Activated B cell treated with CpG ODN at 0.5 μM for 24 hours (primary cell): ENCODE data around the gene ANXA5. TPM values are rescaled to one million over a fixed set of nuclear protein-coding genes. Genes with fewer than 3 reads are reported as not detected.
"Not testable (repeated sequence)": the region's sequence is repeated elsewhere in the genome, so short reads cannot be mapped to it uniquely, and the experiment has no call there.

Experiments
- ATAC-seq: fragments of 200-7000 bp; cut with Tn5 transposase; one replicate; pipeline ENCODE4 v1.10.0; 2021; ENCODE audit warnings: low read depth, mild to moderate bottlenecking, moderate library complexity
- CTCF ChIA-PET: fragments of 350-600 bp; sonication (Branson Sonifier 250); formaldehyde crosslinking; loops from one replicate; lab custom pipeline; 2021; ENCODE audit warnings: antibody characterized with exemption; lab: Charles Lee
- POLR2A ChIA-PET: fragments of 350-600 bp; sonication (Branson Sonifier 250); formaldehyde crosslinking; loops from one replicate; lab custom pipeline; 2021; ENCODE audit warnings: antibody characterized with exemption; lab: Charles Lee
- DNase-seq: peaks from one replicate; pipeline ENCODE4 v3.0.0; 2022
- H3K27ac Mint-ChIP-seq: one replicate; pipeline ENCODE4 v1.8.0; 2020; ENCODE audit warnings: mixed read lengths
- H3K27me3 Mint-ChIP-seq: one replicate; pipeline ENCODE4 v1.8.0; 2021; ENCODE audit warnings: mixed read lengths
- H3K36me3 Mint-ChIP-seq: one replicate; pipeline ENCODE4 v1.8.0; 2021; ENCODE audit warnings: low read depth, mixed read lengths
- H3K4me1 Mint-ChIP-seq: one replicate; pipeline ENCODE4 v1.8.0; 2021; ENCODE audit warnings: mixed read lengths
- H3K4me3 Mint-ChIP-seq: one replicate; pipeline ENCODE4 v1.8.0; 2020; ENCODE audit warnings: mild to moderate bottlenecking, mixed read lengths
- H3K9me3 Mint-ChIP-seq: one replicate; pipeline ENCODE4 v1.8.0; 2020; ENCODE audit warnings: mixed read lengths
- CTCF ChIP-seq: fragments of 200-600 bp; IDR thresholded peaks from one replicate; pipeline ENCODE4 v1.8.0; 2022; ENCODE audit warnings: antibody characterized with exemption, mild to moderate bottlenecking
- intact Hi-C: fragments of 100-400 bp; cut with micrococcal nuclease; formaldehyde crosslinking; loops from one replicate; pipeline ENCODE4 v1.15.1; 2024
- total RNA-seq: library from RNA; stranded (reverse); gene quantifications from 2 replicates; pipeline ENCODE4 v1.2.3, GENCODE V29; 2022

ANXA5 gene
- total RNA-seq, 1 donor from 2014 or later: 89.9 TPM

- no peaks in the 10 kb centered on the region for H3K36me3 Mint-ChIP-seq
- H3K27me3 Mint-ChIP-seq: peaks cover 16% of the 10 kb centered on the region
- POLR2A ChIA-PET: no interaction called here
Measured at GRCh38 chr4:121738780-121739535, 42.2 kb upstream of the ANXA5 start.

GRCh38 chr4:121737846-121738554, 41.2 kb upstream of the ANXA5 start:
- H3K36me3 Mint-ChIP-seq: no peaks in the 10 kb centered on the region
- H3K9me3 Mint-ChIP-seq: no peaks in the 10 kb centered on the region
- DNase-seq: no peak
- intact Hi-C loops: no loop called here
- no peaks in the 10 kb centered on the region for H3K4me1 Mint-ChIP-seq
- ChIA-PET POLR2A (no interaction called here), CTCF (interaction anchor here (1.0 to 1.5 kb wide), 2 partner anchors 10 to 546 kb away, joined by 4 read pairs; no protein-coding TSS in a partner anchor)
- H3K27me3 Mint-ChIP-seq: peaks cover 16% of the 10 kb centered on the region
- no peak for ATAC-seq
- TF ChIP-seq CTCF: no peak
- no peak overlapping the region for H3K4me3 Mint-ChIP-seq
- no peak overlapping the region for H3K27ac Mint-ChIP-seq

More at GRCh38 chr4:121738780-121739535, 42.2 kb upstream of the ANXA5 start:
- intact Hi-C loops: no loop called here
- no peak overlapping the region for H3K4me3 Mint-ChIP-seq
- no peaks in the 10 kb centered on the region for H3K4me1 Mint-ChIP-seq
- H3K27ac Mint-ChIP-seq: no peak overlapping the region
- no peak for ATAC-seq
- no peak for TF ChIP-seq CTCF
- CTCF ChIA-PET: interaction anchor here (1.1 to 1.4 kb wide), 2 partner anchors 277 to 368 kb away, joined by 3 read pairs; no protein-coding TSS in a partner anchor
- no peaks in the 10 kb centered on the region for H3K9me3 Mint-ChIP-seq
- DNase-seq: no peak

GRCh38 chr4:121736735-121737351, 40.1 kb upstream of the ANXA5 start:
- no peak overlapping the region for H3K27ac Mint-ChIP-seq
- ATAC-seq: no peak
- ChIA-PET CTCF (interaction anchor here (1.0 to 1.5 kb wide), 5 partner anchors 9 to 545 kb away, joined by 3 to 6 read pairs (median 4); no protein-coding TSS in a partner anchor), POLR2A (no interaction called here)
- intact Hi-C loops: loop anchor here (1.0 kb wide), 1 partner anchor 367 kb away; no protein-coding TSS in a partner anchor
- no peaks in the 10 kb centered on the region for H3K9me3 Mint-ChIP-seq
- DNase-seq: no peak
- H3K4me3 Mint-ChIP-seq: no peak overlapping the region
- no peaks in the 10 kb centered on the region for H3K4me1 Mint-ChIP-seq
- TF ChIP-seq CTCF: no peak
- H3K36me3 Mint-ChIP-seq: no peaks in the 10 kb centered on the region
- H3K27me3 Mint-ChIP-seq: peaks cover 24% of the 10 kb centered on the region

GRCh38 chr4:121734571-121734970, 37.8 kb upstream of the ANXA5 start:
- no peak for ATAC-seq
- H3K4me3 Mint-ChIP-seq: no peak overlapping the region
- H3K9me3 Mint-ChIP-seq: no peaks in the 10 kb centered on the region
- no peaks in the 10 kb centered on the region for H3K36me3 Mint-ChIP-seq
- no peak for TF ChIP-seq CTCF
- ChIA-PET POLR2A (no interaction called here), CTCF (no interaction called here)
- no peaks in the 10 kb centered on the region for H3K4me1 Mint-ChIP-seq
- intact Hi-C loops: no loop called here
- H3K27me3 Mint-ChIP-seq: peaks cover 33% of the 10 kb centered on the region
- no peak for DNase-seq
- H3K27ac Mint-ChIP-seq: no peak overlapping the region

- no peak for ATAC-seq
- ChIA-PET CTCF (no interaction called here), POLR2A (no interaction called here)
- Mint-ChIP-seq H3K27ac (no peak overlapping the region), H3K9me3 (no peaks in the 10 kb centered on the region), H3K4me3 (no peak overlapping the region), H3K27me3 (peaks cover 33% of the 10 kb centered on the region), H3K4me1 (no peaks in the 10 kb centered on the region), H3K36me3 (no peaks in the 10 kb centered on the region)
- intact Hi-C loops: no loop called here
- TF ChIP-seq CTCF: no peak
- DNase-seq: no peak
Measured at GRCh38 chr4:121733942-121734341, 37.2 kb upstream of the ANXA5 start.

- H3K4me1 Mint-ChIP-seq, H3K4me3 Mint-ChIP-seq, ATAC-seq, H3K27ac Mint-ChIP-seq, POLR2A ChIA-PET, H3K9me3 Mint-ChIP-seq, CTCF ChIA-PET, H3K36me3 Mint-ChIP-seq, DNase-seq: not testable (repeated sequence)
- intact Hi-C loops: loop anchor here (5.0 to 10.0 kb wide), 2 partner anchors 52 to 1655 kb away; no protein-coding TSS in a partner anchor
- peaks cover 20% of the 10 kb centered on the region for H3K27me3 Mint-ChIP-seq
Measured at GRCh38 chr4:121729753-121730152, 33.0 kb upstream of the ANXA5 start.
